H1 (cell line): ENCODE data around the gene ESR1. TPM values are rescaled to one million over a fixed set of nuclear protein-coding genes. Genes with fewer than 3 reads are reported as not detected.
"Not testable (repeated sequence)": the region's sequence is repeated elsewhere in the genome, so short reads cannot be mapped to it uniquely, and the experiment has no call there.

Experiments
- CTCF ChIA-PET: fragments of 300-600 bp; sonication (Branson Sonifier 250); formaldehyde crosslinking; loops from one replicate; lab custom pipeline; 2021; ENCODE audit not compliant: partially characterized antibody; lab: Charles Lee
- POLR2A ChIA-PET: fragments of 300-600 bp; sonication (Branson Sonifier 250); formaldehyde crosslinking; loops from one replicate; lab custom pipeline; 2021; ENCODE audit warnings: inconsistent platforms; ENCODE audit not compliant: partially characterized antibody; lab: Charles Lee
- DNase-seq, 2 experiments: peaks; one replicate each; pipeline versions ENCODE4 v3.0.0 to v3.0.0-alpha.2; 2010 to 2022; ENCODE audit warnings: low spot score in 2 of 2, low read depth in 1 of 2, mixed read lengths in 1 of 2
- FAIRE-seq: peaks from 2 replicates; lab custom pipeline; 2011; peaks lifted over from hg19 to GRCh38; lab: Jason Lieb, UNC
- H2AFZ ChIP-seq: 2 replicates; pipeline ENCODE4 v1.8.1; 2012; ENCODE audit warnings: low read length, inconsistent platforms
- H2AK5ac ChIP-seq: 2 replicates; pipeline ENCODE4 v1.6.1; 2013; ENCODE audit warnings: low read depth, low read length
- H2BK120ac ChIP-seq: replicated peaks from 2 replicates; pipeline ENCODE3; 2013; ENCODE audit warnings: low read depth, low read length, inconsistent platforms
- H2BK12ac ChIP-seq: 2 replicates; pipeline ENCODE4 v1.6.1; 2013; ENCODE audit warnings: low read depth, low read length
- H2BK15ac ChIP-seq: 2 replicates; pipeline ENCODE4 v1.6.1; 2013; ENCODE audit warnings: low read length
- H2BK20ac ChIP-seq: 2 replicates; pipeline ENCODE4 v1.6.1; 2013; ENCODE audit warnings: low read length
- H2BK5ac ChIP-seq: 2 replicates; pipeline ENCODE4 v1.6.1; 2013; ENCODE audit warnings: low read depth, low read length
- H3K14ac ChIP-seq: 2 replicates; pipeline ENCODE4 v1.6.1; 2013; ENCODE audit warnings: inconsistent platforms; ENCODE audit not compliant: insufficient read length
- H3K18ac ChIP-seq: 2 replicates; pipeline ENCODE4 v1.6.1; 2013; ENCODE audit warnings: low read length; ENCODE audit errors: extremely low read depth
- H3K23ac ChIP-seq: 2 replicates; pipeline ENCODE4 v1.6.1; 2013; ENCODE audit warnings: inconsistent platforms; ENCODE audit not compliant: insufficient read length
- H3K23me2 ChIP-seq: 2 replicates; pipeline ENCODE4 v1.6.1; 2013; ENCODE audit warnings: low read depth, low read length
- H3K27ac ChIP-seq: 2 replicates; pipeline ENCODE4 v1.6.1; 2011; ENCODE audit warnings: low read depth, low read length, inconsistent platforms
- H3K27me3 ChIP-seq, 4 experiments: replicated peaks in 1 of 4; 1 replicate in 1 of 4; 2 replicates in 3 of 4; pipeline versions ENCODE4 v1.6.1 to v1.8.1; 2011 to 2013; ENCODE audit warnings: low read length in 3 of 4, mild to moderate bottlenecking in 3 of 4, inconsistent platforms in 2 of 4, mixed read lengths in 2 of 4, moderate library complexity in 1 of 4; ENCODE audit not compliant: control insufficient read depth in 3 of 4, insufficient read depth in 3 of 4; ENCODE audit errors: extremely low read depth in 1 of 4
- H3K36me3 ChIP-seq, 4 experiments: 2 replicates each; pipeline versions ENCODE4 v1.6.1 to v1.8.1; 2011 to 2013; ENCODE audit warnings: mild to moderate bottlenecking in 4 of 4, low read length in 3 of 4, moderate library complexity in 2 of 4, control low read depth in 1 of 4, inconsistent platforms in 1 of 4; ENCODE audit not compliant: insufficient read depth in 4 of 4, control insufficient read depth in 2 of 4
- H3K4ac ChIP-seq: replicated peaks from 2 replicates; pipeline ENCODE3; 2013; ENCODE audit warnings: low read length, low read depth, mixed read lengths, inconsistent platforms; ENCODE audit not compliant: insufficient read length
- H3K4me1 ChIP-seq, 4 experiments: replicated peaks in 1 of 4; 1 replicate in 1 of 4; 2 replicates in 3 of 4; pipeline versions ENCODE4 v1.6.1 to v1.8.1; 2011 to 2013; ENCODE audit warnings: low read length in 3 of 4, inconsistent platforms in 2 of 4, mixed read lengths in 1 of 4; ENCODE audit not compliant: insufficient read depth in 4 of 4, control insufficient read depth in 3 of 4
- H3K4me2 ChIP-seq, 2 experiments: 2 replicates each; pipeline versions ENCODE4 v1.6.1 to v1.8.1; 2011 to 2013; ENCODE audit warnings: low read depth in 2 of 2, low read length in 2 of 2, control low read depth in 1 of 2, inconsistent platforms in 1 of 2, mild to moderate bottlenecking in 1 of 2; ENCODE audit not compliant: insufficient read depth in 1 of 2
- H3K4me3 ChIP-seq, 4 experiments: fragments of 200-600, 300-600 bp in 1 of 4; sonication (generic), shearing (Covaris generic), sonication (Bioruptor Twin) in 1 of 4; 2 replicates each; pipeline versions ENCODE4 v1.5.1 to v1.8.1; 2011 to 2016; ENCODE audit warnings: low read length in 4 of 4, low read depth in 3 of 4, control low read depth in 2 of 4, inconsistent platforms in 2 of 4, mild to moderate bottlenecking in 2 of 4, mixed read lengths in 1 of 4, moderate library complexity in 1 of 4; ENCODE audit not compliant: insufficient read depth in 2 of 4; ENCODE audit errors: extremely low read depth in 1 of 4
- H3K56ac ChIP-seq: replicated peaks from 2 replicates; pipeline ENCODE3; 2013; ENCODE audit warnings: low read depth, mild to moderate bottlenecking, mixed read lengths, low read length, inconsistent platforms; ENCODE audit not compliant: insufficient read length
- H3K79me1 ChIP-seq: 2 replicates; pipeline ENCODE4 v1.6.1; 2013; ENCODE audit warnings: low read depth, low read length, control low read depth
- H3K79me2 ChIP-seq, 2 experiments: 2 replicates each; pipeline versions ENCODE4 v1.6.1 to v1.8.1; 2012 to 2013; ENCODE audit warnings: low read length in 2 of 2, mild to moderate bottlenecking in 2 of 2, inconsistent platforms in 1 of 2; ENCODE audit not compliant: insufficient read depth in 2 of 2, control insufficient read depth in 1 of 2
- H3K9ac ChIP-seq, 4 experiments: replicated peaks in 1 of 4; 1 replicate in 1 of 4; 2 replicates in 3 of 4; pipeline versions ENCODE4 v1.6.1 to v1.8.1; 2011 to 2013; ENCODE audit warnings: low read depth in 3 of 4, low read length in 3 of 4, control low read depth in 2 of 4, mild to moderate bottlenecking in 2 of 4, moderate library complexity in 2 of 4, inconsistent platforms in 1 of 4; ENCODE audit errors: extremely low read depth in 1 of 4
- H3K9me3 ChIP-seq, 2 experiments: 2 replicates each; pipeline versions ENCODE4 v1.6.1 to v1.8.1; 2012 to 2013; ENCODE audit warnings: mild to moderate bottlenecking in 2 of 2, moderate library complexity in 2 of 2, control low read depth in 1 of 2, inconsistent platforms in 1 of 2, low read depth in 1 of 2, low read length in 1 of 2, mixed read lengths in 1 of 2; ENCODE audit not compliant: insufficient read depth in 2 of 2
- H4K20me1 ChIP-seq, 2 experiments: replicated peaks in 1 of 2; 2 replicates each; pipeline versions ENCODE3 to v1.8.1; 2011 to 2013; ENCODE audit warnings: inconsistent platforms in 2 of 2, low read length in 2 of 2, mild to moderate bottlenecking in 1 of 2; ENCODE audit not compliant: insufficient read depth in 2 of 2, control insufficient read depth in 1 of 2
- H4K5ac ChIP-seq: 2 replicates; pipeline ENCODE4 v1.6.1; 2013; ENCODE audit warnings: low read length, low read depth, mixed read lengths, inconsistent platforms; ENCODE audit not compliant: insufficient read length
- H4K8ac ChIP-seq: 2 replicates; pipeline ENCODE4 v1.8.0; 2013; ENCODE audit warnings: mild to moderate bottlenecking, moderate library complexity, low read length, inconsistent platforms; ENCODE audit not compliant: insufficient read depth; ENCODE audit errors: extremely low read depth
- H4K91ac ChIP-seq: replicated peaks from 2 replicates; pipeline ENCODE3; 2013; ENCODE audit warnings: low read length, mixed read lengths, inconsistent platforms; ENCODE audit not compliant: insufficient read length
- KDM1A ChIP-seq: fragments of 200-600, 300-600 bp; sonication (generic); IDR thresholded peaks from 2 replicates; pipeline ENCODE4 v1.7.1; 2016; ENCODE audit warnings: mild to moderate bottlenecking, low read length, borderline replicate concordance
- POLR2A ChIP-seq, 2 experiments: IDR thresholded peaks; 1 replicate in 1 of 2; 2 replicates in 1 of 2; pipeline ENCODE4 v1.6.1; 2011; ENCODE audit warnings: low read depth in 2 of 2, low read length in 2 of 2, mild to moderate bottlenecking in 2 of 2; ENCODE audit errors: control extremely low read depth in 1 of 2
- WGBS, 2 experiments: shearing (Covaris generic) in 1 of 2; methylation state at CpG; one replicate each; pipeline versions ENCODE4 v1.1.6 to v1.1.7; 2013 to 2015; ENCODE audit warnings: low lambda C conversion rate in 2 of 2, mixed read lengths in 2 of 2, inconsistent platforms in 1 of 2, low coverage in 1 of 2, missing lambda C conversion rate in 1 of 2; ENCODE audit not compliant: insufficient replicate concordance in 2 of 2, insufficient coverage in 1 of 2, insufficient read length in 1 of 2; ENCODE audit errors: extremely low coverage in 1 of 2, missing lambda C conversion rate in 1 of 2; 5-methylcytosine and 5-hydroxymethylcytosine counted together
- polyA plus RNA-seq, 7 experiments: library from polyadenylated mRNA; depleted of rRNA in 3 of 7; stranded (reverse) in 5 of 7; unstranded in 2 of 7; fragments of >200 nt in 5 of 7; fragments of 200-250 nt in 2 of 7; gene quantifications; 1 replicate in 5 of 7; 2 replicates in 1 of 7; 4 replicates in 1 of 7; pipeline versions ENCODE4 v1.2.1 to v1.2.3, GENCODE V29; 2011 to 2013; ENCODE audit warnings: missing spikeins in 2 of 7, mixed read lengths in 2 of 7
- total RNA-seq: library from RNA; stranded (reverse); fragmentation: NEBNext Ultra II Directional; extraction: Animal tissue kit (Norgen Biotek cat#: 25700); gene quantifications from 2 replicates; pipeline ENCODE4 v1.2.1, GENCODE V29; 2021

The ESR1 gene
- total and polyA plus RNA-seq, 2 of the 8 experiments (the other 6 are each of a cell fraction or from before 2014, with no cell fraction given), result 0.03 to 0.17 TPM

GRCh38 chr6:151862461-151862860 lies 55.0 kb downstream of the ESR1 start (continued):
- TF ChIP-seq KDM1A (no peak), POLR2A (IDR thresholded peaks at IDR 0.05; ENCODE audit: control extremely low read depth in 1 of 2, low read depth in 2 of 2, low read length in 2 of 2) (no peak)

DNA sequence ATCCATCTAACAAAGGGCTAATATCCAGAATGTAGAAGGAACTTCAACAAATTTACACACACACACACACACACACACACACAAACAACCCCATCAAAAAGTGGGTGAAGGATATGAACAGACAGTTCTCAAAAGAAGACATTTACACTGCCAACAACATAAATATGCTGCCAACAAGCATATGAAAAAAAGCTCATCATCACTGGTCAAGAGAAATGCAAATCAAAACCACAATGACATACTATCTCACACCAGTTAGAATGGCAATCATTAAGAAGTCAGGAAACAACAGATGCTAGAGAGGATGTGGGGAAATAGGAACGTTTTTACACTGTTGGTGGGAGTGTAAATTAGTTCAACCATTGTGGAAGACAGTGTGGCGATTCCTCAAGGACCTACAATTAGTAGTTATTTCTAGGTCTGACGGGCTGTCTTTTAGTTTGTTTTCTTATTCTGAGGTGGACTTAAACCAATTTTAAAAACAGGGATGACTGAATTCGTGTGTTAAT lies 59.9 kb downstream of the ESR1 start:
- H4K5ac ChIP-seq, H3K4me2 ChIP-seq, H3K9me3 ChIP-seq, H3K4me1 ChIP-seq, H3K4ac ChIP-seq, H3K79me1 ChIP-seq, H3K18ac ChIP-seq, H4K8ac ChIP-seq, H3K56ac ChIP-seq, H3K27ac ChIP-seq, H3K36me3 ChIP-seq, FAIRE-seq, H3K79me2 ChIP-seq, H2BK20ac ChIP-seq, H3K23me2 ChIP-seq, H4K91ac ChIP-seq, H2BK120ac ChIP-seq, DNase-seq, H2AFZ ChIP-seq, H3K9ac ChIP-seq, H2BK15ac ChIP-seq, H3K14ac ChIP-seq, H4K20me1 ChIP-seq, CTCF ChIA-PET, H3K27me3 ChIP-seq, H2BK12ac ChIP-seq, H2AK5ac ChIP-seq, H3K4me3 ChIP-seq, H2BK5ac ChIP-seq, H3K23ac ChIP-seq, POLR2A ChIA-PET: not testable (repeated sequence)
- WGBS, 2 experiments, result 84% methylated on average over 4 of the region's 4 CpGs; no CpG with 5 or more reads in 1 of the 2 experiments
